ENCODE measurements around the gene FLYWCH1.

The FLYWCH1 gene, protein sequence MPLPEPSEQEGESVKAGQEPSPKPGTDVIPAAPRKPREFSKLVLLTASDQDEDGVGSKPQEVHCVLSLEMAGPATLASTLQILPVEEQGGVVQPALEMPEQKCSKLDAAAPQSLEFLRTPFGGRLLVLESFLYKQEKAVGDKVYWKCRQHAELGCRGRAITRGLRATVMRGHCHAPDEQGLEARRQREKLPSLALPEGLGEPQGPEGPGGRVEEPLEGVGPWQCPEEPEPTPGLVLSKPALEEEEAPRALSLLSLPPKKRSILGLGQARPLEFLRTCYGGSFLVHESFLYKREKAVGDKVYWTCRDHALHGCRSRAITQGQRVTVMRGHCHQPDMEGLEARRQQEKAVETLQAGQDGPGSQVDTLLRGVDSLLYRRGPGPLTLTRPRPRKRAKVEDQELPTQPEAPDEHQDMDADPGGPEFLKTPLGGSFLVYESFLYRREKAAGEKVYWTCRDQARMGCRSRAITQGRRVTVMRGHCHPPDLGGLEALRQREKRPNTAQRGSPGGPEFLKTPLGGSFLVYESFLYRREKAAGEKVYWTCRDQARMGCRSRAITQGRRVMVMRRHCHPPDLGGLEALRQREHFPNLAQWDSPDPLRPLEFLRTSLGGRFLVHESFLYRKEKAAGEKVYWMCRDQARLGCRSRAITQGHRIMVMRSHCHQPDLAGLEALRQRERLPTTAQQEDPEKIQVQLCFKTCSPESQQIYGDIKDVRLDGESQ

DNA sequence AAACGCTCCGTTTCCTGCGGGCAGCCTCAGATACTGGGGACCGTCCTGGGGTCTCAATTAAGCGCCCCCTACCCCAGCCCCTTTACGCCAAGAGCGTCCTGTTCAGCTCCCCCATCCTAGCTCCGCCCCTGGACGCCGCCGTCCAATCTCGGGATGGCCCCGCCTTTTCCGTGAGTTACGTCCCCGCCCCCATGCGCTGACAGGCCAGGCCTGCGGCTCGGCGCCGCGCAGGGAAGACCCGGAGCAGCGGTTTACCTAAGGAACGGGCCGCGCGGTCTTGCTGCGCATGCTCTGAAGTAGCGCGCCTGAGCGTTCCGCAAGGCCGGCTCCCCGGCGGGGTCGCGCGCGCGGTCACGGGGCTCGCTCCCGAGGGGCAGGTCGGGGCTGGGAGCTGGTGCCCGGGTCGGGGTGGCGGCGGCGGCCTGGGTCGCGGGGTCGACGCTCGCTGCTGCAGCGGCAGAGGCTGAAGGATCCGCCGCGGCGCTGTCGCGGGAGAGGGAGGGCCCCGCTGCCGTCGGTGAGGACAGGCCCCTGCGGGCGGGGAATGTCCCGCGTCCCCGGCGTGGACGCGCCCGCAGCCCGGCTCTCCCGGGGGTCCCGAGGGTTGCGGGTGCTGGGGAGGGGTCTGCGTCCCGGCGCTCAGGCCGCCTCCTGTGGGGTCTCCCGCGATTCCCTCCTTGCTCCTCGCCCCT is at the start of gene FLYWCH1:
FLYWCH1 (plus strand) TSS at position 294 of the 692 bp plus-strand sequence. CDS start 17,755 bp downstream, outside the sequence.
- in situ Hi-C loops (cut with MboI; ENCODE audit: low sequenced_read_pairs): no loop called here

DNA sequence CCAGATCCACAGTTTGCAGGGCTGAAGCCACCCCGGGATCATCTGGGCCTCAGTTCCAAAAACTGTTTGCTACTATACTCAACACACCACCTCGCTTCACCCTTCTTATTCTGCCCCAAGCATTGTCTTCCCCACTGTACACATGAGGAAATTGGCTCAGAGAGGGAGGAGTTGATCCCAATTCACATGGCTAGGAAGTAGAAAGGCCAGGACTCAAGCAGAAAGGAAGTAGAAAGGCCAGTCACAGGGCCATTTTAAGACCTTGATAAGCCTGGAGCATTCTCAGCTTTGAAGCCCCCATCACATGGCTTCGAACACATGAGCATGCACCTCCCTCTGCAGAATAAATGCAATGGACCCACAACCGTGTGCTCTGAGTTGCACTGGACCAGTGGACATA is 46.1 kb upstream of the FLYWCH1 start:
- in situ Hi-C loops (cut with MboI; ENCODE audit: low sequenced_read_pairs): no loop called here

DNA sequence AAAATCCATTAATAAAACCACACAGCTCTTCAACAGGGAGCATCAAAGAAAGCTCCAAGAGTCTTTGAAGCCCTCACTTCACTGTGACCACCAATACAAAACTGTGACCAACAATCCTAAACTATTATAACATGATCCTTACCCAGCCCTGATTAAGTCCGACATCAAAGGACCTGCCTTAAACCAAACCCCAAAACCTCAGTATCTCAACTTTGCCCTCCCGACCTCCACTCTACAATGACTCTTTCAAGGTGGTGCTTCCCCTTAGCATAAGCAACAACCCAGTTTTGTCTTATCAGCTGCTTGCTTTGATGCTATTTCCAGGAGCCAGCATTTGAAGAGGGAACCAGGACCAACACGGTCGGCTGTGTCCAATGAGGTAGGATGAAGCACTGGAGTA is 45.3 kb upstream of the FLYWCH1 start:
- in situ Hi-C loops (cut with MboI; ENCODE audit: low sequenced_read_pairs): no loop called here

DNA sequence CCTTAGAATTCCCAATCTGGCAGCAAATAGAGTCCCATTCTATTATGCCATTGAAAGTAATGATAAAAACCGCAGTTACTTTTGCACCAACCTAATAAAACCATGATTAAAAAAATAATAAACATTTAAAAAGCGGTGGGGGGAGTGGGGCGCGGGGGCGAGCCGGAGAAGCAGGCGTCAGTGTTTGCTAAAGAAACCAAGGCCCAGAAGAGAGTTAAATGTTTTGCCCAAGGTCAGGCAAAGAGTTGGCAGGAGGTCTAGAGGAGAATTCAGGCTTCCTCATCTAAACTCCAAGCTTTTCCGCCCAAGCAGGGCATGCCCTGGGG is 44.1 kb upstream of the FLYWCH1 start:
- in situ Hi-C loops (cut with MboI; ENCODE audit: low sequenced_read_pairs): no loop called here

DNA sequence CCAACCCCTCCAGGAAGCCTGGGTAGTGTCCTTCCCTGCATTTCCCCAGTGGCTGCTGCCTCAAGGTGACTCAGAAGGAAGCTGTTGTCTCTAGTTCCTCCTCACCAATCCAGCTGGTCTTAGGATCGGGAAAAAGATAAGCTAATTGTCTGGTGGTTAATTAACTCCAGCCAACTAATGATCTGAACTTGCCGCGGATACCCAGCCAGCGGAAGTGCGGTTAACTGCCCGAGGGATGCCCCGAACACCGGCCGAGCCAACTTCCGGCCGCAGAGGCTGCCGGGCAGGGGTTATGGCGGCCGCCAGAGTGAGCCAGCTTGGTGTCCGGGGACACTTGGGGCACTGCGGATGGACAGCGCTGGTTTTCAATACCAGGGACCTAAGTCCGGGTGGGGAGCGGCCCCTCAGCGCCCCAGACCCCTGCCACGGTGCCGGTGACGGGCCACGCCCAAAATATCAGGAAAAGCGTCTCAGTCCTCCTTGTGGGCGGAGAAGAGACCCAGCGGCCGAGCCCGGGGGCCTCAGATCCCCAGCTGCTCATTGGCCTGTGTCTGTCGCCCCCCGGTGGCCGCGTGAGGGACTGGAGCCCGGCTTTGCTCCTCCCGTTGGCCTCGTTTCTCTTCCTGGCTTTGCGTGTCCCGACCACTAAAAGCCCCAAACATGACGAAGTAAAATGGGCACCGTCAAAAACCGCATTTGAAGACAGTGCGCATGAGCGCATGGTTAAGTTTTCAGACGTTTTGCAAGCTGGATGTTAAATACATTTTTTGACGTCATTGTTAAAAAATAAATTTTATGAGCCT is 43.5 kb upstream of the FLYWCH1 start:
- in situ Hi-C loops (cut with MboI; ENCODE audit: low sequenced_read_pairs): no loop called here

DNA sequence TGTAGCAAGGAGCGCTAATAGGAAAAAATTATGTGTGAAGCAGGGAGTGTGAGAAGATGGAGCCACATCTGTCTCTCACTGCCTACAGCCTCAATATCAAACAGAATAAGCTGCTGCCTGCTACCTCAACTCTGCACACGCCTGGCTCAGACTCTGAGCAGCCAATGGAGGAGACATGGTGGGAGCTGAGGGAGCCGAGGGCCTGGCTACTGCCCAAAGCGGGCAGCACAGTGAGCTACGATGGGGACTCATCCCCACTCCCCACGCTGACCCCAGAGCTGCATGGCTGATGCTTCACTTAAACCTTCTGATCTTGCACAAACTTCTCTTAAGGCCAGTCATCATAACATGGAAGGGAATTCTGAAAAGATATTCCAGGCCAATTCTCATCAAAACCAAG is 39.8 kb upstream of the FLYWCH1 start:
- in situ Hi-C loops (cut with MboI; ENCODE audit: low sequenced_read_pairs): no loop called here

DNA sequence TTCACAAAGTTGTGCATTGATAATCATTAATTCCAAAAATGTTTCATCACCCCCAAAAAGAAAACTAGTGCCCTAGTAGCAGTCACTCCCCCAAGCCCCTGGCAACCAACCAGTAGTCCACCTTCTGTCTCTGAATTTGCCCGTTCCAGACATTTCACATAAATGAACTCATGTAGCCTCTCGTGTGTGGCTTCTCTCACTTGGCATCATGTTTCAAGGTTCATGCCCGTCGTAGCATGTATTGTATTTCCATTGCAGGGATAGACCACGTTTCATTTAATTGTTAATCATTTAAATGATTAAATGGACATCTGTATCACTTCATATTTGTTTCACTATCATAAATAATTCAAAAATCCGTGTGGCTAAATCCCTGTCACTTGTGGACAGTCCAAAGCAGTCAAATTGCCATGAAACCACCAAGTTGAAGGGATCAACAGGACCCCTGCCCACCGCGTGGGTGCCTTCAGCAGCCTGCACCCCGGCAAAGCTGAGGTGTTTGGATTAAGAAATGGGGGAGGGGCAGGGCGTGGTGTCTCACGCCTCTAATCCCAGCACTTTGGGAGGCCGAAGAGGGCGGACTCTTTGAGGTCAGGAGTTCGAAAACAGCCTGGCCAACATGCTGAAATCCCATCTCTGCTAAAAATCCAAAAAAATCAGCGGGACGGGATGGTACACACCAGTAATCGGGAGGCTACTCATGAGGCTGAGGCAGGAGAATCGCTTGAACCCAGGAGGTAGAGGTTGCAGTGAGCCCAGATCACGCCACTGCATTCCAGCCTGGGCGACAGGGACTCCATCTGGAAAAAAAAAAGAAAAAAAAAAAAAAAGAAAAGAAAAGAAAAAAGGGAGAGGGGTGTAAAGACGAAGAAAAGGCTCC is 37.5 kb upstream of the FLYWCH1 start:
- in situ Hi-C loops (cut with MboI; ENCODE audit: low sequenced_read_pairs): no loop called here

DNA sequence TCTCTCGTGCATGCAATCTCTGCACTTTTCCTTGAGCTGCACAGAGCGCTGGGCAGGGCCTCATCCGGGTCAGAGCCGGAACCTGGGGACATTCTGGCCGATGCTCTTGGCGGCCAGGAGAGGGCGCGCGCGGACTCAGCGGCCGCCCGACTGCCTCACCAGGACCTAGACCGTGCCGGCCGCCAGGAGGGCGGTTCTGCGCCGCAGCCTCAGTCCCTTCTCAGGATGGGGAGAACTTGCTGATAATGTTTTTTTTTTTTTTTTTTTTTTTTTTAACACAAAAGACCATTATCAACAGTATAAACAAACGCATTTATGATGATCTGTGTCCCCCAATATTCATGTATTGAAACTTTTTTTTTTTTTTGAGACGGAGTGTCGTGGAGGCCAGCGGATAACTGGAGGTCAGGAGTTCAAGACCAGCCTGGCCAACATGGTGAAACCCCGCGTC is 36.8 kb upstream of the FLYWCH1 start:
- in situ Hi-C loops (cut with MboI; ENCODE audit: low sequenced_read_pairs): no loop called here

DNA sequence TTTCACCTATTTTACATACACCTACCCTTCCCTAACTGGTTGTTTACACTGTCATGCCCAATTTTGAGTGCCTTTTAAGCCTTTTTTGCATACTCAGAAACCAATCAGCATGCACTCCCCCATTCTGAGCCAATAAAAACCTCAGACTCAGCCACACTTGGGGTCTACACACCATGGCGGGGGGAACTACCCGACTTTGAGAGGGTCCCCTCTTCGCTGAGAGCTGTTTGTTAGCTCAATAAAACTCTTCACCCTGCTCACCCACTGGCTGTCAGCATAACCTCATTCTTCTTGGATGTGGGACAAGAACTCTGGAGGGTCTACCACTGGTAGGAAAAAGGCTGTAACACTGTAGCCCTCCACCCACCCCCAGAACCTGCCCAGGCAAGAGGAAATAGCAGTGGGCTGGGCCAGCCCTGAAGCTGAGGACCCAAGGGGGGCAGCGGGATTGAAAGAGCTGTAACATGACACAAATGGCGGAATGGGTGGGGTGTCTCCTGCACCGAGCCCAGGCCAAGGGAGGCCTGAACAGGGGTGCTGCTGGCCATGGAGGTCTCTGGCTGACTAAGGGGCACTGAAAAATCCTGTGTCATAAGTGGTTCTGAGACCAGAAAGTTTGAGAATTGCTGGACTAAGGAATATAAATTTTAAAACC is 31.8 kb upstream of the FLYWCH1 start:
- in situ Hi-C loops (cut with MboI; ENCODE audit: low sequenced_read_pairs): no loop called here

DNA sequence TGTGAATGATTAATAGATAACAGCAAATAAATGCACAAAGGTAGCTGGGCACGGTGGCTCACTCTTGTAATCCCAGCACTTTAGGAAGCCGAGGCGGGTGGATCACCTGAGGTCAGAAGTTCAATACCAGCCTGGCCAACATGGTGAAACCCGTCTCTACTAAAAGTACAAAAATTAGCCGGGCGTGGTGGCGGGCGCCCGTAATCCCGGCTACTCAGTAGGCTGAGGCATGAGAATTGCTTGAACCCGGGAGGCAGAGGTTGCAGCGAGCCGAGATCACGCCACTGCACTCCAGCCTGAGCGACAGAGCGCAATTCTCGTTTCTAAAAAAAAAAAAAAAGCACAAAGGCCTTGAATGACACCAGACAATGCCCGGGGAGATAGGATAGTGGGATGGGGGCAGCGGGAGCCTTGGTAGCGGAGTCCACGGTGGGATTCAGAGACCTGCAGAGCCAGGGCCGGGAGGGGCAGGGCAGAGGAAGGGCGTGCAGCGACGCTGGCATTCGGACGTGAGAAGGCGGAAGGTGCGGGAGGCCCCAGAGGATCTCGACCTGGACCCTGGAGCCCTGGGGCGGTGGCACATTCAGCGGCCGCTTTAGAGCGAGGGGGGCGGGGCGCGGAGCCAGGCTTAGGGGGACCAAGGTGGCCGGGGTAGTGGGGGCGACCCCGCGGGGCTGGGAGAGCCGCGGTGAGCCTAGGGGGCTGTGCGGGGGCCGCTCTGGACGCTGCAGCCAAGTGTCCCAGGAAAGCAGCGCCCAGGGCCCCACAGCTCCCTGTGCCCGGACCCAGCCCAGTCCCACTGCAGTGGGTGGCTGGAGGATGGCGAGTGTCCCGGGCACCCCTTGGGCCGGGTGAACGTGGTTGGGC is 29.7 kb upstream of the FLYWCH1 start:
- in situ Hi-C loops (cut with MboI; ENCODE audit: low sequenced_read_pairs): no loop called here

DNA sequence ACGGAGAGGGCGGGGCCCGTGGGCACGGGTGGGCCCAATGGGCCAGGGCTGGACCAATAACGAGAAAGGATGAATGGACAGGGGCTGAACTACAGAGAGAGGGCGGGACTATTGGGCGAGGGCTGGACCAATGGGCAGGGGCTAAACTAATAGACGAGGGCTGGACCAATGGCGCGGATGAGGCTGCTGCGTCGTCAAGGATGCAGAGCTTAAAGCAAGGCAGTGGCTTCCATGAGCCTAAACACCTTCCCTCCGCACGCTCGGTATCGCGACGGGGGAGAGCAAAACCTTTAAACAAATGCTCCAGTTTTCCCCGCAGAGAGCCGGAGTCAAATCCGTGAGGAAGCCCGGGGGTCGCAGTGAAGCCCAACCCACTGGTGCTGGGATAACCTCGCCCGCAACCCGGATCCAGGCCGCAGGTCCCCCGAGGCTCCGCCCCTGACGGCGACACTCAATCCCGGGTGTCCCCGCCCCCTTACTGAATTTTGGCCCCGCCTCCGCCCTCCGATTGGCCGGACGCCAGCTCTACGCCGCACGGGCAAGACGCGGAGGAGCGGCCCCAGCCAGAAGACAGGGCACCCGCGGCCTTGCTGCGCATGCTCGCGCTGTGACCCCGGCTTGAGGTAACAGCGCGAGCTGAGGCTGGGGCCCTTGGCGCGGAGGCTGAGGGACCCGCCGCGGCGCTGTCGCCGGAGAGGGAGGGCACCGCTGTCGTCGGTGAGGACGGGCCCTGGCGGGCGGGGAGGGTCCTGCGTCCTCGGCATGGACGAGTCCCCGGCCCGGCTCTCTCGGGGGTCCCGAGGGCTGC is 28.9 kb upstream of the FLYWCH1 start, which contains the start of gene FLYWCH2:
FLYWCH2 (plus strand) TSS at position 566 of the 808 bp plus-strand sequence. CDS start 13,235 bp downstream, outside the sequence.
- in situ Hi-C loops (cut with MboI; ENCODE audit: low sequenced_read_pairs): no loop called here

DNA sequence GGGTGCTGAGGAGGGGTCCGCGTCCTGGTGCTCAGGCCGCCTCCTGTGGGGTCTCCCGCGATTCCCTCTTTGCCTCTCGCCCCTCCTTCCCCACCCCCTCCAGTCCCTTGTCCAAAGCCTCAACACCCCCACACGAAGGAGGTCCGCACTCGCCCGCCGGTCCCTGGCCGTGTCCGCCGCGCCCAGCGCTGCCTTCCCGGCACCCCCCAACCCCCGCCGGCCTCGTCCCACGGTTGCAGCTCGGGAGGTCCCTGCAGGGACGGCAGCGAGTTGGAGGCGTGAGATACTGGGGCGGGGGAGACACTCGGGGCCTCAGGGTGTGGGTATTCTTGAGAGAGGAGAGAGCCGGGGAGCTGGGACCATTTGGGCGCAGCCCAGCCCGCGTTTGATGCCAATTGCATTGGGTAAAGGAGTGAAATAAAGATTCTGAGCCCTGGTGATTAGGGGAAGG is 28.2 kb upstream of the FLYWCH1 start:
- in situ Hi-C loops (cut with MboI; ENCODE audit: low sequenced_read_pairs): no loop called here

DNA sequence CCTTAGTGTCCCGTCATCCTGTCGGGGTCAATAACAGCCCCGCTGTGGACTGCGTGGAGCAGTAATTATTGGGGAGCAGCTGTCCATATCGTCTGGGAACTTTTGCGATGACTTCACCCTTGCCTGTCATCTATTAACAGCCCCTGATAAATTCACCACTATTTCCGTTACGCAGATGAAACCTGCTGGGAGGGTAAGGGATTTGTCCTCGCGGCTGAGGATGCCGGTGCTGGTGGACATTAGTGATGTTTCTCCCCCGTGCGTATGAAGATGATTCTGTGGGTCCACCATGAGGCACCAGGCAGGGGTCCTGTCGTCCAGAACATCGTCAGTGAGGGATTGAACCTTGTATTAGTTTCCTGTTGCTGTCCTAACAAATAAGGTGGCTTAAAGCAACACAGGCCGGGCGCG is 27.7 kb upstream of the FLYWCH1 start:
- in situ Hi-C loops (cut with MboI; ENCODE audit: low sequenced_read_pairs): no loop called here

DNA sequence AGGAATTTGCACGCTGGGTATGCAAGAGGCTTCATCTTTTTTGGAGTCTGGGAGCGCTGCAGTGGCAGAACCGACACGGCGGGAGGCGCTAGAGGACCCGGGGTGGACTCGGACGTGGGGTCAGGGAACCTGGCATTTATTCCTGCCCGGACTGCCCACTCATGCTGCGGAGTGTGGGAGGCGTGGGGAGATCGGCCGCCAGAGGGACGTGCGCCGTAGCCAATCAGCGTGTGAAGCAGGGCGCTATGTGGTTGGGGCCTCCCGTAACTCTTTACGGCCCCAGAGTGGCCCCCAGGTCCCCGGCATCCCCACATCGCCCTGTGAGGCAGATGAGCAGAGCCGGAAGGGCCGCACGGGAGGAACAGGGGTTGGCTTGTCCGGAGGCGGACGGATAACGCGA is 17.5 kb upstream of the FLYWCH1 start:
- in situ Hi-C loops (cut with MboI; ENCODE audit: low sequenced_read_pairs): no loop called here

DNA sequence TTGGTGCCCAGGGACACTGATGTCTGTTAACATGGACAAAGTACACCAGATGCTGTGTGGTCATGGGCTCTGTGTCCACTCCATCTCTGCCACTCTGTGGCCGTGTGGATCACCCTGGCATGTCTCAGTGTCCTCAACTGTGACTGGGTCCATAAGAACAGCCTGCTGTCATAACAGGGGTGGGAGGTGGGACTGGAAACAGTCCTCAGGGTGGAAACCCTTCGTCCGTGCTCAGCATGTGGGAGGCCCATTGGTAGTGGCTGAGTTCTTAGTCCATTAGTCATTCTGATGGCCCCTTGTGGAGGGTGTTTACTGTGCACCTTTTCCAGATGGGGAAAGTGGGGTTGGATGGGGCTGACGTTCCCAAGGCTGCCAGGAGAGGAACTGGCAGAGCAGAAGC is 15.9 kb upstream of the FLYWCH1 start:
- in situ Hi-C loops (cut with MboI; ENCODE audit: low sequenced_read_pairs): no loop called here

DNA sequence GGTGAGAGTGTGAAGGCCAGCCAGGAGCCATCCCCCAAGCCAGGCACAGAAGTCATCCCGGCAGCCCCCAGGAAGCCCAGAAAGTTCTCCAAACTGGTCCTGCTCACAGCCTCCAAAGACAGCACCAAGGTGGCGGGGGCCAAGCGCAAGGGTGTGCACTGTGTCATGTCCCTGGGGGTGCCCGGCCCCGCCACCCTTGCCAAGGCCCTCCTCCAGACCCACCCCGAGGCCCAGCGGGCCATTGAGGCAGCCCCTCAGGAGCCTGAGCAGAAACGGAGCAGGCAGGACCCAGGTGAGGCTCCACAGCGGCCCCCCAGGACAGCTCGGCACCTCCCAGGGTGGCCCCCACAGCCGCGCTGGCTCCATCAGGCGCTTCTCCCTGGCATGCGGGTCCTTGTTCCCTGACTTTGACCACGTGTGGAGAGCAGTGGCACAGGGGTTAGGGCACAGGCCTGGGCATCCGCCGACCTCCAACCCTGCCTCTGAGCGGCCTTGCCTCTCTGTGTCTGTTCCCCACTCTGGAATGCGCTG is 15.2 kb upstream of the FLYWCH1 start:
- in situ Hi-C loops (cut with MboI; ENCODE audit: low sequenced_read_pairs): no loop called here

DNA sequence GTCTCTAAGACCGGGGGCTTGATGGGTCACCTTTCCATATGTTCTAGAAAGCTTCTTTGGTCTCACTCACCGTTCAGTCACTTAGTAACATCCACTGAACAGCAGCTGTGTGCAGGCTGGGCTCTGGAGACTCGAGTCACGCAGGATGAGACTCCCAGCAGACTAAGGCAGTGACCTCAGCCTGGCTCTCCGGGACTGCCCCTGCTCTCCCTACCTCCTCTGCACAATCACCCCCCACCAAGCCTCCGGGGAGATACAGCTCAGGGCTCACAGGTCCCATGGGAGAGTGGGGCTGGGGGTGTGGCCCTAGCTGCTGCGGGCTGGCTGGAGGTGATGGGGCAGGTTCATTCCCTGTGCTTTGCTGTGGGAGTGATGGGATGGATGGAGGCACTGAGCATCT is 14.6 kb upstream of the FLYWCH1 start:
- in situ Hi-C loops (cut with MboI; ENCODE audit: low sequenced_read_pairs): no loop called here
